Common myeloid progenitor, CD34-positive (primary cell): ENCODE results near the gene SCARF1.
A peak's percentile ranks its signal among the peaks of the same experiment; 100 is the strongest.

Experiments used
- CTCF ChIA-PET: fragments of 350-600 bp; sonication (Branson Sonifier 250); formaldehyde crosslinking; loops from one replicate; lab custom pipeline; 2021; ENCODE audit warnings: antibody characterized with exemption; lab: Charles Lee
- POLR2A ChIA-PET: fragments of 350-600 bp; sonication (Branson Sonifier 250); formaldehyde crosslinking; loops from one replicate; lab custom pipeline; 2021; ENCODE audit warnings: antibody characterized with exemption; lab: Charles Lee
- DNase-seq, 3 donors: peaks; one replicate each; pipeline versions ENCODE4 v3.0.0 to v3.0.0-alpha.2; 2013
- H3K27ac ChIP-seq, 2 experiments: 1 replicate in 1 of 2; 2 replicates in 1 of 2; pipeline ENCODE4 v1.7.0; 2013; ENCODE audit warnings: inconsistent platforms in 2 of 2, low read length in 2 of 2, mild to moderate bottlenecking in 2 of 2, low read depth in 1 of 2, moderate library complexity in 1 of 2; ENCODE audit not compliant: severe bottlenecking in 2 of 2, insufficient read depth in 1 of 2, poor library complexity in 1 of 2
- H3K27me3 ChIP-seq, 5 experiments: replicated peaks in 2 of 5; 1 replicate in 3 of 5; 2 replicates in 2 of 5; pipeline versions ENCODE4 v1.6.1 to v1.7.0; 2013; ENCODE audit warnings: low read length in 4 of 5, mild to moderate bottlenecking in 2 of 5, moderate library complexity in 2 of 5, inconsistent platforms in 1 of 5; ENCODE audit not compliant: insufficient read depth in 5 of 5, control insufficient read depth in 4 of 5
- H3K36me3 ChIP-seq, 4 experiments: 1 replicate in 2 of 4; 2 replicates in 2 of 4; pipeline versions ENCODE4 v1.6.1 to v1.7.0; 2013; ENCODE audit warnings: low read length in 3 of 4, control low read depth in 1 of 4, mild to moderate bottlenecking in 1 of 4; ENCODE audit not compliant: control insufficient read depth in 4 of 4, insufficient read depth in 4 of 4
- H3K4me1 ChIP-seq, 4 experiments: 1 replicate in 3 of 4; 2 replicates in 1 of 4; pipeline versions ENCODE4 v1.6.1 to v1.7.1; 2013; ENCODE audit warnings: low read length in 3 of 4, mild to moderate bottlenecking in 3 of 4, control low read depth in 1 of 4, inconsistent platforms in 1 of 4, moderate library complexity in 1 of 4; ENCODE audit not compliant: control insufficient read depth in 4 of 4, insufficient read depth in 4 of 4; ENCODE audit errors: control extremely low read depth in 1 of 4
- H3K4me3 ChIP-seq, 7 experiments: 1 replicate in 4 of 7; 2 replicates in 3 of 7; pipeline versions ENCODE4 v1.5.1 to v1.7.0; 2013; ENCODE audit warnings: mild to moderate bottlenecking in 7 of 7, low read length in 6 of 7, moderate library complexity in 6 of 7, inconsistent platforms in 2 of 7, low read depth in 2 of 7, control low read depth in 1 of 7; ENCODE audit not compliant: insufficient read depth in 4 of 7, control insufficient read depth in 1 of 7; ENCODE audit errors: extremely low read depth in 1 of 7
- H3K9me3 ChIP-seq, 5 experiments: 1 replicate in 4 of 5; 2 replicates in 1 of 5; pipeline versions ENCODE4 v1.6.1 to v1.7.1; 2013; ENCODE audit warnings: low read length in 4 of 5, mild to moderate bottlenecking in 2 of 5, inconsistent platforms in 1 of 5, low read depth in 1 of 5, moderate library complexity in 1 of 5; ENCODE audit not compliant: control insufficient read depth in 4 of 5, insufficient read depth in 2 of 5; ENCODE audit errors: control extremely low read depth in 1 of 5
- WGBS: methylation state at CpG from one replicate; pipeline ENCODE4 v1.1.5; 2013; ENCODE audit not compliant: insufficient coverage; 5-methylcytosine and 5-hydroxymethylcytosine counted together

The SCARF1 gene

DNA sequence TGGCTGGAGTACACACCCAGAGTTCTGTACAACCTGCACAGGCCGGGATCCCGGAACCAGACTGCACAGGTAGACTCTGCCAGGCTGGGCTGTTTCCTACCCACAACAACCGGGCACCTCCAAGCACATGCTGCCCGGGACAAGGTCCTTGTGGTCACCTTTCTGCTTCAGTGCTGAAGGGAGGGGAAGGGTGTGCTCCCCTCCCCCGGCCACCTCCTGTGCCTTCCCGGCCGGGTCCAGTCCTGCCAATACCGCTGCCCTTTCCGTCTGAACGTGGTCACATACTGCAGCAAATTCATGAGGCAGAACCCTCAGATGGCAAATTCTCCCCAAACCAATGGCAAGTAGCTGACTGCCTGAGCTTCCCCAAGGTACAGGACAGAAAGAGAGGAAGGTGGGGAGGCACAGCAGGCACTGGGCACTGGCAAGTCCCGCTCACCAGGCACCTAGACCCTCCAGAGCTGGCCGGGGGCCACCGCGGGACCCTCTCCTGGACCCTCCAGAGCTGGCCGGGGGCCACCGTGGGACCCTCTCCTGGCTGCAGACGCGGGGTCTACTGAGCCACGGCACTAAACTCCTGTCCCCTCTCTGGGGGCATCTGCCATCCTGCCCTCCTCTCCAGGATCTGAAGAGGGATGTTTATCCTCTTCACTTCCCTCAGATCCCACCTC, 39.7 kb downstream of the SCARF1 start:
- H3K4me3 ChIP-seq, result no peak overlapping the region
- peaks cover 0 to 10% (median 7%) of the 10 kb centered on the region in 5 experiments for H3K9me3 ChIP-seq
- POLR2A ChIA-PET, result no interaction called here
- 96% methylated on average over 19 of the region's 19 CpGs for WGBS
- no peaks in the 10 kb centered on the region for H3K27me3 ChIP-seq
- H3K36me3 ChIP-seq, result peaks cover 0 to 9% (median 6%) of the 10 kb centered on the region in 4 experiments
- H3K4me1 ChIP-seq, result peaks cover 5 to 40% (median 25%) of the 10 kb centered on the region in 4 experiments
- no peak for DNase-seq
- CTCF ChIA-PET, result interaction anchor here (0.9 to 4.9 kb wide), 5 partner anchors 10 to 31 kb away, joined by 3 to 15 read pairs (median 7); partner anchors contain the start of gene SLC43A2
- no peak overlapping the region for H3K27ac ChIP-seq

DNA sequence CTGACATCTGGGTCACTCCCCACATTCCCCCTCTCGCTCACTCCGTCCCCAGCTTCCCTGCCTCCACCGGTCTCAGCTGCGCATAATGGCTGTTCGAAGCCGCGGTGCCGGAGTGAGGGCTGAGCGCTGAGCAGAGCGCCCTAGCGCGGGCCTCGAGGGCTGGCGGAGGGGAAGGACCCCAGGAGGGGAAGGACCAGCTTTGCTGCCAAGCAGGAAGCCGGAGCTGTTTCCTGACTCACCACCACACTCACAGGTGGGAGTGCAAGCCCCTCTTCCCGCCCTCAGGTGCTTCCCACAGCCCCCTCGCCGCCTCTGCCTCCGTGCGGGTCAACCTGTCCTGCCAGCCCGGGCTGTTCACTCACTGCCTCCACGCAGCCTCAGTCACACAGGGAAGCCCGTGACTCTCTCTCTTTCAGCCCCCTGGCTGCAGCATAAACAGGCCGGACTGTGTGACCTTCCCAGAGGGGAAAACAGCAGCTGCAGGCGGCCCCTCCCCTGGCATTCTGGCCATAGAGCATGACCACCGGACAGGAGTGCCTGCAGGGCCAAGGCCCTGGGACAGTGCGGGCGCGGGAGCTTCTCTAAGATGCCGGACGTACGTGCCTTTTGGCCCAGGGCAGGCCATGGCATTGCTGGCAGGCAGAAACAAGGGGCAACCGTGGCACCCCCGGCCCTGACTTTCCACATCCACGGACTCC, 40.6 kb downstream of the SCARF1 start:
- CTCF ChIA-PET, result interaction anchor here (0.8 to 4.9 kb wide), 6 partner anchors 9 to 30 kb away, joined by 3 to 15 read pairs (median 4); partner anchors contain the start of gene SLC43A2

DNA sequence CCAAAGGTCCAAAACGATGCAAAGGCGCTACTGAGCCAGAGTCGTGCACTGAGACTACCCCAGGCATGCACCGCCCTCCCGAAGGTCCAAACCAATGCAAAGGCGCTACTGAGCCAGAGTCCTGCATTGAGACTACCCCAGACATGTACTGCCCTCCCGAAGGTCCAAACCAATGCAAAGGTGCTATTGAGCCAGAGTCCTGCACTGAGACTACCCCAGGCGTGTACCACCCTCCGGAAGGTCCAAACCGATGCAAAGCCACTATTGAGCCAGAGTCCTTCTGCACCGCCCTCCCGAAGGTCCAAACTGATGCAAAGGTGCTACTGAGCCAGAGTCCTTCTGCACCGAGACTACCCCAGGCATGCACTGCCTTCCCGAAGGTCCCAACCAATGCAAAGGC, 44.0 kb downstream of the SCARF1 start:
- H3K27ac ChIP-seq, result no peak overlapping the region
- peaks cover 0 to 10% (median 7%) of the 10 kb centered on the region in 5 experiments for H3K9me3 ChIP-seq
- 96% methylated on average over 14 of the region's 14 CpGs for WGBS
- POLR2A ChIA-PET, result no interaction called here
- H3K36me3 ChIP-seq, result peaks cover 0 to 9% (median 5%) of the 10 kb centered on the region in 4 experiments
- CTCF ChIA-PET, result no interaction called here
- H3K27me3 ChIP-seq, result no peaks in the 10 kb centered on the region
- peaks cover 5 to 23% (median 17%) of the 10 kb centered on the region in 4 experiments for H3K4me1 ChIP-seq
- H3K4me3 ChIP-seq, result no peak overlapping the region
- DNase-seq, result no peak

More for the DNA sequence above, 40.6 kb downstream of the SCARF1 start:
- no peaks in the 10 kb centered on the region for H3K27me3 ChIP-seq
- peaks cover 0 to 10% (median 7%) of the 10 kb centered on the region in 5 experiments for H3K9me3 ChIP-seq
- no peak overlapping the region for H3K27ac ChIP-seq
- peak in 2 of 3 donors; percentile 37 to 47 for DNase-seq
- WGBS, result 55% methylated on average over 34 of the region's 35 CpGs
- POLR2A ChIA-PET, result no interaction called here
- peaks cover 5 to 40% (median 25%) of the 10 kb centered on the region in 4 experiments for H3K4me1 ChIP-seq
- peaks cover 0 to 9% (median 6%) of the 10 kb centered on the region in 4 experiments for H3K36me3 ChIP-seq
- peak overlapping the region in 1 of 7 experiments; percentile 46 for H3K4me3 ChIP-seq

DNA sequence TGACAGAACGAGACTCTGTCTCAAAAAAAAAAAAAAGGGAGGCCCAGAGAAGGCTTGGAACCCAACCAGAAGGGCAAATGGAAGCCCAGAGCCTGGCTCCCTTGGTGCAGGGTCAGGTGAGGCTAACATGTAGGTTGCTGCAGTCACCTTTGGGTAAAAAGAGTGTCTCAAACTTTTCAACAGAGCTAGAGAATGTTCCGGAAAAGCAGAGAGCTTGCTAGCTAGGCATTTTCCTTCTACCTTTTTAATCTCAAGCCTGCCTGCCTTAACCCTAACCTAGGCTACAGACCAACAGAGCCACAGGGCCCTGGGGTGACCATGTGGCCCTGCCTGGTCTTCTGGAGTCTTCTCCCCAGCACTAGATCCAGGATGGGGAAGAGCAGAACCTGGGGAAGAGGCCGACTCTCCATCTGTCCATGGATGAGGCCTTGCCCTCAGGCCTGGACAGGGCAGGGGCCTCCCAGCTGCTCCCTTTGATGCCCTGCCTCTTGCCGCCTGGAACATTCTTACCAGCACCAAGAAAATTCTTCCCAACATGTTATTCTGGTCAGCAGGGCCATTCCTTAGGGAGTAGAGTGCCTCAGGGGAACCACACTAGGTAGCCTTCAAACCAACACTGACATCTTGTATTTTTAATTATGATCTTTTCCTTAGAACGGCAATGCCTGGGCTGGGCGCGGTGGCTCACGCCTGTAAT, 47.0 kb downstream of the SCARF1 start:
- ChIA-PET CTCF (interaction anchor here (2.6 kb wide), 1 partner anchor 24 kb away, joined by 11 read pairs; no protein-coding TSS in a partner anchor), POLR2A (interaction anchor here (0.5 to 0.6 kb wide), 2 partner anchors 18 to 32 kb away, joined by 3 to 4 read pairs; no protein-coding TSS in a partner anchor)
- no peak overlapping the region for H3K4me3 ChIP-seq
- H3K27ac ChIP-seq, result no peak overlapping the region
- H3K9me3 ChIP-seq, result peaks cover 0 to 10% (median 7%) of the 10 kb centered on the region in 5 experiments
- WGBS, result 94% methylated on average over 6 of the region's 8 CpGs
- no peaks in the 10 kb centered on the region for H3K27me3 ChIP-seq
- peaks cover 0 to 9% (median 5%) of the 10 kb centered on the region in 4 experiments for H3K36me3 ChIP-seq
- H3K4me1 ChIP-seq, result peaks cover under 1 to 13% (median 5%) of the 10 kb centered on the region in 4 experiments
- DNase-seq, result no peak

DNA sequence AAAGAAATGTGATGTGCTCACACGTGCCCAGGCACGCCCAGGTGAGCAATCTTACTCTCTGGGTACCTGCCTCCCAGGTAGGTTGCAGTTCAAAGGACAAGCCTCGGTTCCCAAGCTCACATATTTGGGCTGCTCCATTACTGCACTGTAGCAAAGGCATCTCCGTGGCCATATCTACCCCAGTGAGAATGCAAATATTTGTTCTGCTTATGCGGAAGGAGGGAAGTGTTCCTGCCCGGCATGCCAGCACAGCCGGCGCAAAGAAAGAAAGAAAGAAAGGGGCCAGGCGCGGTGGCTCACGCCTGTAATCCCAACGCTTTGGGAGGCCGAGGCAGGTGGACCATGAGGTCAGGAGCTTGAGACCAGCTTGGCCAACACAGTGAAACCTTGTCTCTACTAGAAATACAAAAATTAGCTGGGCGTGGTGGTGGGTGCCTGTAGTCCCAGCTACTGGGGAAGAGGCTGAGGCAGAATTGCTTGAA, 47.6 kb downstream of the SCARF1 start:
- no peak overlapping the region for H3K27ac ChIP-seq
- H3K27me3 ChIP-seq, result no peaks in the 10 kb centered on the region
- DNase-seq, result no peak
- ChIA-PET POLR2A (interaction anchor here (0.5 kb wide), 1 partner anchor 18 kb away, joined by 4 read pairs; no protein-coding TSS in a partner anchor), CTCF (interaction anchor here (2.6 kb wide), 1 partner anchor 24 kb away, joined by 11 read pairs; no protein-coding TSS in a partner anchor)
- no peak overlapping the region for H3K4me3 ChIP-seq
- 95% methylated on average over 13 of the region's 14 CpGs for WGBS
- peaks cover 0 to 10% (median 7%) of the 10 kb centered on the region in 5 experiments for H3K9me3 ChIP-seq
- peaks cover 0 to 9% (median 4%) of the 10 kb centered on the region in 4 experiments for H3K36me3 ChIP-seq
- H3K4me1 ChIP-seq, result peaks cover 3 to 20% (median 11%) of the 10 kb centered on the region in 4 experiments

DNA sequence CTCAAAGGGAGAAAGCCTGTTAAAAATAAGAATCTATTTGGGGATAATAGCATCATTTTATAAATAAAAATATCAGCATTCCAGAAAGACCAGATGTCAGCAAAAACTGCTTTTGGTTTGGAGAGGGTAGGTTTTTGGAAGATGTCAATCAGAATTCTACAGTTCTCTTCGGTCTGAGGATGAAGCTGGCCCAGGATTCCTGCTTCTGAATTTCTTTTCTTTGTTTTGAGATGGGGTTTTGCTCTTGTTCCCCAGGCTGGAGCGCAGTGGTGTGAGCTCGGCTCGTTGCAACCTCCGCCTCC, 52.0 kb downstream of the SCARF1 start:
- H3K4me1 ChIP-seq, result peaks cover 3 to 60% (median 50%) of the 10 kb centered on the region in 4 experiments
- POLR2A ChIA-PET, result interaction anchor here (1.5 to 1.6 kb wide), 2 partner anchors 16 to 33 kb away, joined by 5 to 10 read pairs; no protein-coding TSS in a partner anchor
- no peaks in the 10 kb centered on the region for H3K27me3 ChIP-seq
- DNase-seq, result no peak
- CTCF ChIA-PET, result interaction anchor here (0.6 to 1.1 kb wide), 3 partner anchors 12 to 335 kb away, joined by 3 to 4 read pairs (median 4); no protein-coding TSS in a partner anchor
- 87% methylated on average over 5 of the region's 5 CpGs for WGBS
- H3K4me3 ChIP-seq, result no peak overlapping the region
- no peaks in the 10 kb centered on the region for H3K9me3 ChIP-seq
- peaks cover 0 to 14% (median 0%) of the 10 kb centered on the region in 4 experiments for H3K36me3 ChIP-seq
- peak overlapping the region; percentile 50 to 61 for H3K27ac ChIP-seq
